SU-DHL-6 (cell line): ENCODE measurements around the gene NDUFA9.

Experiments
- CTCF ChIP-seq: fragments of 200-600 bp; sonication (generic); IDR thresholded peaks from one replicate; pipeline ENCODE4 v1.5.1; 2017; ENCODE audit warnings: antibody characterized with exemption, mild to moderate bottlenecking, low read length, moderate library complexity; ENCODE audit not compliant: insufficient read depth, poor library complexity, severe bottlenecking
- EZH2phosphoT487 ChIP-seq: fragments of 200-600 bp; sonication (generic), shearing (Covaris generic); conservative IDR thresholded peaks from 2 replicates; pipeline ENCODE4 v1.6.1; 2018; ENCODE audit warnings: mild to moderate bottlenecking, antibody characterized with exemption, low read length, moderate library complexity, mixed read lengths

- TF ChIP-seq CTCF (no peak), EZH2phosphoT487 (no peak)
These were observed 4.3 kb downstream of the NDUFA9 start for GRCh38 chr12:4653257-4653656.
